SK-N-SH (cell line): ENCODE measurements around the gene ATF6. TPM values are rescaled to one million over a fixed set of nuclear protein-coding genes. Genes with fewer than 3 reads are reported as not detected.

Experiments
- CTCF ChIA-PET: fragments of 300-600, 350-600 bp; formaldehyde crosslinking; extraction: SDS; loops from one replicate; lab custom pipeline; 2021; lab: Yijun Ruan, JAX
- POLR2A ChIA-PET: fragments of 350-600 bp; sonication (Branson Sonifier 250); formaldehyde crosslinking; extraction: SDS; loops from one replicate; lab custom pipeline; 2020; ENCODE audit warnings: antibody characterized with exemption, inconsistent platforms; lab: Yijun Ruan, JAX
- DNase-seq: peaks from one replicate; pipeline ENCODE4 v3.0.0; 2012
- H2AFZ ChIP-seq: fragments of 200-600 bp; sonication (generic); 2 replicates; pipeline ENCODE4 v1.8.1; 2016; ENCODE audit warnings: antibody characterized with exemption, mild to moderate bottlenecking, low read depth
- H3F3A ChIP-seq: fragments of 200-600 bp; sonication (generic); replicated peaks from 2 replicates; pipeline ENCODE3; 2016; ENCODE audit warnings: antibody characterized with exemption, mild to moderate bottlenecking; ENCODE audit not compliant: insufficient read depth
- H3K27ac ChIP-seq, 2 experiments: fragments of 200-500 bp in 1 of 2; fragments of 200-600 bp in 1 of 2; sonication (Bioruptor generic) in 1 of 2; sonication (generic), shearing (Covaris generic) in 1 of 2; 2 replicates each; pipeline versions ENCODE4 v1.5.1 to v1.6.1; 2014 to 2016; ENCODE audit warnings: low read depth in 2 of 2, inconsistent platforms in 1 of 2, low read length in 1 of 2, mild to moderate bottlenecking in 1 of 2, mixed read lengths in 1 of 2
- H3K27me3 ChIP-seq: fragments of 200-600 bp; sonication (generic), shearing (Covaris generic); 2 replicates; pipeline ENCODE4 v1.6.1; 2016; ENCODE audit warnings: mixed run types; ENCODE audit not compliant: insufficient read depth
- H3K36me3 ChIP-seq, 2 experiments: fragments of 200-500 bp in 1 of 2; fragments of 200-600 bp in 1 of 2; sonication (Bioruptor generic) in 1 of 2; sonication (generic) in 1 of 2; replicated peaks in 1 of 2; 2 replicates each; pipeline versions ENCODE3 to v1.5.1; 2014 to 2016; ENCODE audit warnings: low read length in 1 of 2, mild to moderate bottlenecking in 1 of 2; ENCODE audit not compliant: insufficient read depth in 2 of 2, control insufficient read depth in 1 of 2
- H3K4me1 ChIP-seq, 2 experiments: fragments of 200-500 bp in 1 of 2; fragments of 200-600 bp in 1 of 2; sonication (Bioruptor generic) in 1 of 2; sonication (generic), shearing (Covaris generic) in 1 of 2; 2 replicates each; pipeline versions ENCODE4 v1.5.1 to v1.6.1; 2014 to 2016; ENCODE audit warnings: low read depth in 1 of 2, low read length in 1 of 2, mixed run types in 1 of 2; ENCODE audit not compliant: insufficient read depth in 2 of 2, control insufficient read depth in 1 of 2
- H3K4me2 ChIP-seq: fragments of 200-600 bp; sonication (generic), shearing (Covaris generic); 2 replicates; pipeline ENCODE4 v1.6.1; 2017; ENCODE audit warnings: mixed run types
- H3K4me3 ChIP-seq, 2 experiments: fragments of 200-500 bp in 1 of 2; fragments of 200-600 bp in 1 of 2; sonication (Bioruptor generic) in 1 of 2; sonication (generic), shearing (Covaris generic) in 1 of 2; 2 replicates each; pipeline versions ENCODE4 v1.5.1 to v1.8.1; 2014 to 2016; ENCODE audit warnings: low read depth in 2 of 2, inconsistent platforms in 1 of 2, low read length in 1 of 2, mild to moderate bottlenecking in 1 of 2, mixed read lengths in 1 of 2, moderate library complexity in 1 of 2
- H3K79me2 ChIP-seq: fragments of 200-600 bp; sonication (generic); 2 replicates; pipeline ENCODE4 v1.8.1; 2017; ENCODE audit warnings: mild to moderate bottlenecking; ENCODE audit not compliant: insufficient read depth
- H3K9ac ChIP-seq: fragments of 200-600 bp; sonication (generic); 2 replicates; pipeline ENCODE4 v1.6.1; 2017; ENCODE audit warnings: mixed run types
- H3K9me2 ChIP-seq: fragments of 200-600 bp; sonication (generic); 2 replicates; pipeline ENCODE4 v1.6.1; 2017; ENCODE audit warnings: mixed run types
- H3K9me3 ChIP-seq: fragments of 200-600 bp; sonication (generic); 2 replicates; pipeline ENCODE4 v1.6.1; 2017; ENCODE audit warnings: mixed run types, mild to moderate bottlenecking, moderate library complexity
- H4K20me1 ChIP-seq: fragments of 200-600 bp; sonication (generic); 2 replicates; pipeline ENCODE4 v1.6.1; 2017; ENCODE audit warnings: mild to moderate bottlenecking, mixed run types; ENCODE audit not compliant: insufficient read depth
- ELF1 ChIP-seq: IDR thresholded peaks from 2 replicates; pipeline ENCODE4 v1.4.0; 2012
- FOSL2 ChIP-seq: IDR thresholded peaks from 2 replicates; pipeline ENCODE4 v1.4.0; 2012; ENCODE audit warnings: low read depth, mild to moderate bottlenecking, moderate library complexity, borderline replicate concordance
- GATA2 ChIP-seq: sonication (generic); formaldehyde crosslinking; IDR thresholded peaks from 2 replicates; pipeline ENCODE4 v1.5.0; 2020; ENCODE audit warnings: mild to moderate bottlenecking, missing genetic modification reagents
- JUND ChIP-seq: IDR thresholded peaks from 2 replicates; pipeline ENCODE4 v1.4.0; 2012
- MAX ChIP-seq: IDR thresholded peaks from 2 replicates; pipeline ENCODE4 v1.4.0; 2012; ENCODE audit warnings: low read depth
- MXI1 ChIP-seq: IDR thresholded peaks from 2 replicates; pipeline ENCODE4 v1.6.1; 2012; ENCODE audit warnings: mild to moderate bottlenecking, low read depth, low read length, improper control_type of control experiment
- NFIC ChIP-seq: IDR thresholded peaks from 2 replicates; pipeline ENCODE4 v1.4.0; 2012; ENCODE audit warnings: borderline replicate concordance
- NRF1 ChIP-seq: IDR thresholded peaks from 2 replicates; pipeline ENCODE4 v1.6.1; 2012; ENCODE audit warnings: low read depth, mild to moderate bottlenecking, low read length
- POLR2AphosphoS5 ChIP-seq: IDR thresholded peaks from 2 replicates; pipeline ENCODE4 v1.6.1; 2012; ENCODE audit warnings: low read depth, low read length
- RFX5 ChIP-seq: IDR thresholded peaks from 2 replicates; pipeline ENCODE4 v1.6.1; 2012; ENCODE audit warnings: mild to moderate bottlenecking, improper control_type of control experiment, low read length
- SMC3 ChIP-seq: IDR thresholded peaks from 2 replicates; pipeline ENCODE4 v1.6.1; 2012; ENCODE audit warnings: low read depth, low read length, improper control_type of control experiment
- TAF1 ChIP-seq: IDR thresholded peaks from 2 replicates; pipeline ENCODE4 v1.6.1; 2012; ENCODE audit warnings: low read depth, mild to moderate bottlenecking, low read length, moderate library complexity, borderline replicate concordance
- TCF12 ChIP-seq: IDR thresholded peaks from 2 replicates; pipeline ENCODE4 v1.4.0; 2012
- WGBS: methylation state at CpG from one replicate; pipeline ENCODE4 v1.1.6; 2017; ENCODE audit warnings: low lambda C conversion rate; 5-methylcytosine and 5-hydroxymethylcytosine counted together
- polyA plus RNA-seq, 3 experiments: library from polyadenylated mRNA; depleted of rRNA; stranded (reverse); fragments of >200 nt; gene quantifications; 2 replicates each; pipeline ENCODE4 v1.2.3, GENCODE V29; 2012
- TF ChIP-seq, protein P1 (sequence below): fragments of 150-350 bp; IDR thresholded peaks from 2 replicates; pipeline ENCODE4 v1.6.1; 2017; ENCODE audit warnings: antibody characterized with exemption, low read length, low read depth, borderline replicate concordance

The ATF6 gene
- polyA plus RNA-seq, 1 of the 3 experiments (the other 2 are of a cell fraction): 8.8 TPM

- Histone ChIP-seq H4K20me1 (no peaks in the 10 kb centered on the region), H3K36me3 (no peaks in the 10 kb centered on the region), H3K79me2 (no peaks in the 10 kb centered on the region), H3K4me2 (no peak overlapping the region), H3K4me1 (no peaks in the 10 kb centered on the region), H3K9me2 (no peaks in the 10 kb centered on the region), H3K9ac (no peak overlapping the region), H2AFZ (no peak overlapping the region), H3F3A (no peaks in the 10 kb centered on the region), H3K4me3 (no peak overlapping the region), H3K27ac (no peak overlapping the region), H3K27me3 (no peaks in the 10 kb centered on the region), H3K9me3 (no peaks in the 10 kb centered on the region)
- ChIA-PET POLR2A (no interaction called here), CTCF (interaction anchor here (1.7 kb wide), 1 partner anchor 138 kb away, joined by 4 read pairs; no protein-coding TSS in a partner anchor)
- 93% methylated on average over 2 of the region's 2 CpGs for WGBS
- no peak for DNase-seq
- TF ChIP-seq NRF1 (no peak), RFX5 (no peak), SMC3 (no peak), JUND (no peak), MXI1 (no peak), MAX (no peak), TAF1 (no peak), TCF12 (no peak), FOSL2 (no peak)
- TF ChIP-seq, protein P1, sequence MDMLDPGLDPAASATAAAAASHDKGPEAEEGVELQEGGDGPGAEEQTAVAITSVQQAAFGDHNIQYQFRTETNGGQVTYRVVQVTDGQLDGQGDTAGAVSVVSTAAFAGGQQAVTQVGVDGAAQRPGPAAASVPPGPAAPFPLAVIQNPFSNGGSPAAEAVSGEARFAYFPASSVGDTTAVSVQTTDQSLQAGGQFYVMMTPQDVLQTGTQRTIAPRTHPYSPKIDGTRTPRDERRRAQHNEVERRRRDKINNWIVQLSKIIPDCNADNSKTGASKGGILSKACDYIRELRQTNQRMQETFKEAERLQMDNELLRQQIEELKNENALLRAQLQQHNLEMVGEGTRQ: no peak
These were observed 133.0 kb downstream of the ATF6 start for GRCh38 chr1:161899091-161899490.

- no peak for DNase-seq
- ChIA-PET CTCF (interaction anchor here (1.7 kb wide), 1 partner anchor 137 kb away, joined by 4 read pairs; no protein-coding TSS in a partner anchor), POLR2A (no interaction called here)
- no peaks in the 10 kb centered on the region for H3F3A ChIP-seq
- H3K9me2 ChIP-seq: no peaks in the 10 kb centered on the region
- no peak overlapping the region for H3K9ac ChIP-seq
- H2AFZ ChIP-seq: no peak overlapping the region
- no peaks in the 10 kb centered on the region for H4K20me1 ChIP-seq
- H3K79me2 ChIP-seq: no peaks in the 10 kb centered on the region
- no peak for TF ChIP-seq ELF1
- TF ChIP-seq NFIC: no peak
- no peak for TF ChIP-seq GATA2
- no peak for TF ChIP-seq POLR2AphosphoS5
- H3K4me3 ChIP-seq: no peak overlapping the region
- H3K9me3 ChIP-seq: no peaks in the 10 kb centered on the region
- H3K4me1 ChIP-seq: no peaks in the 10 kb centered on the region
- 94% methylated on average over 5 of the region's 5 CpGs for WGBS
- no peak overlapping the region for H3K27ac ChIP-seq
- no peaks in the 10 kb centered on the region for H3K27me3 ChIP-seq
- no peaks in the 10 kb centered on the region for H3K36me3 ChIP-seq
- no peak overlapping the region for H3K4me2 ChIP-seq
These were observed 134.0 kb downstream of the ATF6 start for GRCh38 chr1:161900160-161900559.
